ENCODE data around the gene SPATS2L.

DNA sequence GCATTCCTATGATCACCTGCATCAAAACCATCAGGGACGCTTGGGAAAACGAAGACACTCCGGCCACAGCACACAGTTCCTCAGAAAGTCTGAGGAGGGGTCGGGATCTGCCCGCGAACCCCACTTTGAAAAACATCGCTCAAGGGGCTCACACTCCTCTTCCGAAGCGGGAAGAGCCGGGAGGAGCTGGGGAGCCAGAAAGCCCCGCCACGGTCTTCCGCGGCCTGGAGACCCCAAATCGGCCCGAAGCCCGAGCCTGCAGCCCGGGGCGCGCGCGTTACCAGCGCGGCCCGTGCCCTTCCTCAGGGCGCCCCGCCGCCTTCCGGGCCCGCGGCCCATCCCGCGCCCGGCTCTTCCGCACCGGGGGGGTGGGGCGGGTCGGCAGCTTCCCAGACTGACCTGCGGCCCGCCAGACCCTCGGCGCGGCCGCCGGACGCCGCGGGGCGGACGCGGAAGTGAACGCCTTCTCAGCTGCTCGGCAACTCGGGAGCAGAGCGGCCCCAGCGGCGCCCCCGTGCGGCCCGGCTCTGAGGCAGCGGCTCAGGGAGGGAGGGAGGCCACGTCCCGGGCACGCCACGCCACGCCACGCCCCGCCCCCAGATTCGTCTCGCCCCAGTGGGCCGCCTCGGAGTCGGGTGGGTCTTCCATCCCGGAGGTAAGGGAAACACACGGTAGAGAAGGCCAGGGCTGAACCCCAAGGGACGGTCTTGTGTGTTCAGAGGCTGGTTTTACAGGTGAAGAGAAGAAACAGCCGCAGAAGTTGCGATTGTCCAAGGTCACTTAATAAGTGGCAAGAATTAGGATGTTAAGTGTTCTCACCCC is 203.3 kb downstream of the SPATS2L start, which contains the start of gene KCTD18:
- TF ChIP-seq, protein P1, sequence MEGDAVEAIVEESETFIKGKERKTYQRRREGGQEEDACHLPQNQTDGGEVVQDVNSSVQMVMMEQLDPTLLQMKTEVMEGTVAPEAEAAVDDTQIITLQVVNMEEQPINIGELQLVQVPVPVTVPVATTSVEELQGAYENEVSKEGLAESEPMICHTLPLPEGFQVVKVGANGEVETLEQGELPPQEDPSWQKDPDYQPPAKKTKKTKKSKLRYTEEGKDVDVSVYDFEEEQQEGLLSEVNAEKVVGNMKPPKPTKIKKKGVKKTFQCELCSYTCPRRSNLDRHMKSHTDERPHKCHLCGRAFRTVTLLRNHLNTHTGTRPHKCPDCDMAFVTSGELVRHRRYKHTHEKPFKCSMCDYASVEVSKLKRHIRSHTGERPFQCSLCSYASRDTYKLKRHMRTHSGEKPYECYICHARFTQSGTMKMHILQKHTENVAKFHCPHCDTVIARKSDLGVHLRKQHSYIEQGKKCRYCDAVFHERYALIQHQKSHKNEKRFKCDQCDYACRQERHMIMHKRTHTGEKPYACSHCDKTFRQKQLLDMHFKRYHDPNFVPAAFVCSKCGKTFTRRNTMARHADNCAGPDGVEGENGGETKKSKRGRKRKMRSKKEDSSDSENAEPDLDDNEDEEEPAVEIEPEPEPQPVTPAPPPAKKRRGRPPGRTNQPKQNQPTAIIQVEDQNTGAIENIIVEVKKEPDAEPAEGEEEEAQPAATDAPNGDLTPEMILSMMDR (IDR thresholded peaks at IDR 0.05) = peak; percentile 41 to 85 (median 66)
- peak; percentile 79 to 86 for TF ChIP-seq POLR2A (IDR thresholded peaks at IDR 0.05)

All from adrenal gland (tissue), 5 donors.